H9 (cell line): ENCODE results near the gene TBC1D1. TPM values are rescaled to one million over a fixed set of nuclear protein-coding genes. Genes with fewer than 3 reads are reported as not detected.

Source experiments
- DNase-seq: peaks from one replicate; pipeline ENCODE4 v3.0.0-alpha.2; 2017
- H2AFZ ChIP-seq: one replicate; pipeline ENCODE4 v1.6.1; 2013; ENCODE audit warnings: mild to moderate bottlenecking, low read length, control low read depth, moderate library complexity
- H2AK5ac ChIP-seq: 2 replicates; pipeline ENCODE4 v1.6.1; 2013; ENCODE audit warnings: low read length, control low read depth, mixed read lengths; ENCODE audit not compliant: insufficient read length
- H2BK120ac ChIP-seq: one replicate; pipeline ENCODE4 v1.6.1; 2013; ENCODE audit warnings: low read depth, mild to moderate bottlenecking, low read length, control low read depth, inconsistent platforms; ENCODE audit not compliant: poor library complexity, severe bottlenecking
- H2BK12ac ChIP-seq: 2 replicates; pipeline ENCODE4 v1.6.1; 2013; ENCODE audit warnings: low read length, control low read depth, mixed read lengths, low read depth; ENCODE audit not compliant: insufficient read length
- H2BK15ac ChIP-seq: 2 replicates; pipeline ENCODE4 v1.6.1; 2013; ENCODE audit warnings: low read depth, low read length, control low read depth
- H2BK20ac ChIP-seq: one replicate; pipeline ENCODE4 v1.6.1; 2013; ENCODE audit warnings: low read depth, mild to moderate bottlenecking, low read length, control low read depth, inconsistent platforms; ENCODE audit not compliant: poor library complexity, severe bottlenecking
- H2BK5ac ChIP-seq: 2 replicates; pipeline ENCODE4 v1.6.1; 2013; ENCODE audit warnings: low read length, control low read depth, mixed read lengths; ENCODE audit not compliant: insufficient read length
- H3K14ac ChIP-seq: 2 replicates; pipeline ENCODE4 v1.6.1; 2013; ENCODE audit warnings: low read length, control low read depth; ENCODE audit not compliant: insufficient read depth
- H3K18ac ChIP-seq: 2 replicates; pipeline ENCODE4 v1.6.1; 2013; ENCODE audit warnings: low read depth, mild to moderate bottlenecking, mixed read lengths, low read length, control low read depth; ENCODE audit not compliant: insufficient read length
- H3K23ac ChIP-seq: 2 replicates; pipeline ENCODE4 v1.6.1; 2013; ENCODE audit warnings: low read length, control low read depth, mixed read lengths, low read depth; ENCODE audit not compliant: insufficient read length
- H3K23me2 ChIP-seq: 2 replicates; pipeline ENCODE4 v1.6.1; 2013; ENCODE audit warnings: low read depth, mild to moderate bottlenecking, mixed read lengths, low read length, control low read depth; ENCODE audit not compliant: insufficient read length, poor library complexity, severe bottlenecking
- H3K27ac ChIP-seq: 2 replicates; pipeline ENCODE4 v1.5.1; 2013; ENCODE audit warnings: low read length, control low read depth, mixed read lengths, low read depth; ENCODE audit not compliant: insufficient read length
- H3K27me3 ChIP-seq: 2 replicates; pipeline ENCODE4 v1.6.1; 2013; ENCODE audit warnings: low read length, control low read depth, inconsistent platforms; ENCODE audit not compliant: insufficient read depth
- H3K4ac ChIP-seq: 2 replicates; pipeline ENCODE4 v1.6.1; 2013; ENCODE audit warnings: low read depth, mild to moderate bottlenecking, control low read depth, inconsistent platforms, low read length, moderate library complexity
- H3K4me1 ChIP-seq: 2 replicates; pipeline ENCODE4 v1.6.1; 2013; ENCODE audit warnings: low read length, control low read depth, inconsistent platforms; ENCODE audit not compliant: insufficient read depth
- H3K4me2 ChIP-seq: 2 replicates; pipeline ENCODE4 v1.6.1; 2013; ENCODE audit warnings: low read length, control low read depth, mixed read lengths; ENCODE audit not compliant: insufficient read length, insufficient read depth
- H3K56ac ChIP-seq: 2 replicates; pipeline ENCODE4 v1.6.1; 2013; ENCODE audit warnings: low read depth, mild to moderate bottlenecking, mixed read lengths, low read length, control low read depth; ENCODE audit not compliant: insufficient read length
- H3K79me1 ChIP-seq: 2 replicates; pipeline ENCODE4 v1.6.1; 2013; ENCODE audit warnings: low read depth, mild to moderate bottlenecking, moderate library complexity, low read length, control low read depth, inconsistent platforms; ENCODE audit not compliant: insufficient read depth, poor library complexity, severe bottlenecking
- H3K79me2 ChIP-seq: 2 replicates; pipeline ENCODE4 v1.6.1; 2013; ENCODE audit warnings: low read length, control low read depth, inconsistent platforms; ENCODE audit not compliant: insufficient read depth
- H3K9ac ChIP-seq: 2 replicates; pipeline ENCODE4 v1.6.1; 2013; ENCODE audit warnings: low read length, control low read depth, mixed read lengths; ENCODE audit not compliant: insufficient read length; ENCODE audit errors: extremely low read depth
- H3K9me3 ChIP-seq: one replicate; pipeline ENCODE4 v1.6.1; 2013; ENCODE audit warnings: low read depth, low read length, inconsistent platforms; ENCODE audit not compliant: control insufficient read depth
- H3T11ph ChIP-seq: one replicate; pipeline ENCODE4 v1.6.1; 2013; ENCODE audit warnings: mild to moderate bottlenecking, low read length, control low read depth, inconsistent platforms
- H4K20me1 ChIP-seq: one replicate; pipeline ENCODE4 v1.6.1; 2013; ENCODE audit not compliant: control insufficient read depth, insufficient read length, insufficient read depth
- H4K5ac ChIP-seq: 2 replicates; pipeline ENCODE4 v1.6.1; 2013; ENCODE audit warnings: low read depth, mild to moderate bottlenecking, mixed read lengths, low read length, control low read depth; ENCODE audit not compliant: insufficient read length
- H4K8ac ChIP-seq: replicated peaks from 2 replicates; pipeline ENCODE4 v1.6.1; 2013; ENCODE audit warnings: low read length, control low read depth, mixed read lengths, low read depth; ENCODE audit not compliant: insufficient read length
- H4K91ac ChIP-seq: 2 replicates; pipeline ENCODE4 v1.6.1; 2013; ENCODE audit warnings: low read depth, mild to moderate bottlenecking, moderate library complexity, mixed read lengths, low read length, control low read depth; ENCODE audit not compliant: insufficient read length
- H3K27ac Mint-ChIP-seq, 3 experiments: 2 replicates in 2 of 3; 3 replicates in 1 of 3; pipeline ENCODE4 v1.8.0; 2020 to 2021; ENCODE audit warnings: mixed read lengths in 3 of 3, mild to moderate bottlenecking in 1 of 3, moderate library complexity in 1 of 3
- H3K27me3 Mint-ChIP-seq: 2 replicates; pipeline ENCODE4 v1.8.0; 2021; ENCODE audit warnings: low read depth, mild to moderate bottlenecking, moderate library complexity, mixed read lengths
- H3K36me3 Mint-ChIP-seq, 3 experiments: 2 replicates in 2 of 3; 3 replicates in 1 of 3; pipeline ENCODE4 v1.8.0; 2020 to 2021; ENCODE audit warnings: low read depth in 3 of 3, mixed read lengths in 3 of 3; ENCODE audit not compliant: insufficient read depth in 1 of 3
- H3K4me1 Mint-ChIP-seq, 2 experiments: 2 replicates each; pipeline ENCODE4 v1.8.0; 2020; ENCODE audit warnings: mixed read lengths in 2 of 2
- H3K4me3 Mint-ChIP-seq, 2 experiments: 2 replicates in 1 of 2; 3 replicates in 1 of 2; pipeline ENCODE4 v1.8.0; 2020 to 2021; ENCODE audit warnings: mild to moderate bottlenecking in 2 of 2, mixed read lengths in 2 of 2, moderate library complexity in 1 of 2
- H3K9me3 Mint-ChIP-seq, 2 experiments: 2 replicates in 1 of 2; 3 replicates in 1 of 2; pipeline ENCODE4 v1.8.0; 2020; ENCODE audit warnings: mild to moderate bottlenecking in 2 of 2, mixed read lengths in 2 of 2, moderate library complexity in 1 of 2
- CTCF ChIP-seq: fragments of 200-600 bp; sonication (generic); conservative IDR thresholded peaks from 3 replicates; pipeline ENCODE4 v1.8.0; 2021; ENCODE audit warnings: antibody characterized with exemption, mild to moderate bottlenecking
- WGBS: extraction: QIAGEN DNeasy Blood & Tissue Kit; methylation state at CpG from one replicate; pipeline ENCODE4 v1.1.7; 2013; ENCODE audit warnings: missing lambda C conversion rate, low lambda C conversion rate, mixed read lengths; ENCODE audit not compliant: insufficient read length; ENCODE audit errors: extremely low coverage; 5-methylcytosine and 5-hydroxymethylcytosine counted together
- total RNA-seq: library from RNA; stranded (reverse); gene quantifications from 2 replicates; pipeline ENCODE4 v1.2.1, GENCODE V29; 2021

The TBC1D1 gene
- total RNA-seq, 1 experiment from 2014 or later: 109 TPM

- H3K36me3 Mint-ChIP-seq: no peaks in the 10 kb centered on the region
- no peak overlapping the region for H3K9ac ChIP-seq
Measured at GRCh38 chr4:38154681-38155588, 264.1 kb downstream of the TBC1D1 start.

More at GRCh38 chr4:38154681-38155588, 264.1 kb downstream of the TBC1D1 start:
- no peaks in the 10 kb centered on the region for H3K79me1 ChIP-seq
- no peak overlapping the region for H4K8ac ChIP-seq
- H3K4ac ChIP-seq: no peak overlapping the region
- H3K27me3 ChIP-seq: no peaks in the 10 kb centered on the region
- H3K9me3 Mint-ChIP-seq: no peaks in the 10 kb centered on the region
- no peak overlapping the region for H2AK5ac ChIP-seq
- H3K14ac ChIP-seq: no peak overlapping the region
- H3K27ac ChIP-seq: no peak overlapping the region
- no peak overlapping the region for H2BK20ac ChIP-seq
- no peak overlapping the region for H2BK15ac ChIP-seq
- H3K27me3 Mint-ChIP-seq: no peaks in the 10 kb centered on the region; the same call in none of the 2 replicates
- no peak overlapping the region for H3K23ac ChIP-seq
- no peak overlapping the region for H3K18ac ChIP-seq
- H2BK12ac ChIP-seq: no peak overlapping the region
- H4K20me1 ChIP-seq: no peaks in the 10 kb centered on the region
- no peak overlapping the region for H3K4me3 Mint-ChIP-seq
- no peak overlapping the region for H4K5ac ChIP-seq
- H4K91ac ChIP-seq: no peak overlapping the region
- no peak overlapping the region for H2AFZ ChIP-seq
- TF ChIP-seq CTCF: no peak
- peaks cover 13 to 15% of the 10 kb centered on the region in 2 experiments for H3K4me1 Mint-ChIP-seq
- H3K4me1 ChIP-seq: no peaks in the 10 kb centered on the region; the same call in 1 of the 2 replicates
- H3K79me2 ChIP-seq: no peaks in the 10 kb centered on the region
- no peak overlapping the region for H3K4me2 ChIP-seq
- H2BK5ac ChIP-seq: no peak overlapping the region
- H3K9me3 ChIP-seq: no peaks in the 10 kb centered on the region
- no peak overlapping the region for H3T11ph ChIP-seq
- DNase-seq: no peak
- no peaks in the 10 kb centered on the region for H3K23me2 ChIP-seq
- H2BK120ac ChIP-seq: no peak overlapping the region
- WGBS: no CpG with 5 or more reads among the region's 17 CpGs
- H3K27ac Mint-ChIP-seq: no peak overlapping the region
- H3K56ac ChIP-seq: no peak overlapping the region
